ENCODE data around the gene AK5.
"Not testable (repeated sequence)": the region's sequence is repeated elsewhere in the genome, so short reads cannot be mapped to it uniquely, and the experiment has no call there.

AK5 gene

GRCh38 chr1:77463216-77463615 lies 181.4 kb downstream of the AK5 start:
- DNase-seq = no peak

GRCh38 chr1:77465139-77465538 lies 183.3 kb downstream of the AK5 start:
- DNase-seq = no peak

- DNase-seq = no peak
Measured at GRCh38 chr1:77465922-77466321, 184.1 kb downstream of the AK5 start.

- no peak for DNase-seq
Measured at GRCh38 chr1:77467021-77467595, 185.3 kb downstream of the AK5 start.

- DNase-seq = no peak
Measured at GRCh38 chr1:77467741-77468140, 185.9 kb downstream of the AK5 start.

GRCh38 chr1:77468257-77468948 lies 186.6 kb downstream of the AK5 start:
- DNase-seq = no peak

GRCh38 chr1:77468949-77469710 lies 187.3 kb downstream of the AK5 start:
- no peak for DNase-seq

- DNase-seq = no peak
Measured at GRCh38 chr1:77471691-77472090, 189.9 kb downstream of the AK5 start.

- DNase-seq = no peak
Measured at GRCh38 chr1:77473690-77474089, 191.9 kb downstream of the AK5 start.

GRCh38 chr1:77475641-77476040 lies 193.8 kb downstream of the AK5 start:
- DNase-seq = no peak

GRCh38 chr1:77476475-77476874 lies 194.7 kb downstream of the AK5 start:
- DNase-seq = no peak

- DNase-seq = no peak
Measured at GRCh38 chr1:77484334-77484733, 202.5 kb downstream of the AK5 start.

- no peak for DNase-seq
Measured at GRCh38 chr1:77484926-77485325, 203.1 kb downstream of the AK5 start.

- DNase-seq = no peak
Measured at GRCh38 chr1:77487631-77488030, 205.8 kb downstream of the AK5 start.

GRCh38 chr1:77489910-77490309 lies 208.1 kb downstream of the AK5 start:
- no peak for DNase-seq

GRCh38 chr1:77494026-77494425 lies 212.2 kb downstream of the AK5 start:
- DNase-seq = no peak

GRCh38 chr1:77498918-77499317 lies 217.1 kb downstream of the AK5 start:
- DNase-seq = no peak

GRCh38 chr1:77499466-77499865 lies 217.6 kb downstream of the AK5 start:
- no peak for DNase-seq

- no peak for DNase-seq
Measured at GRCh38 chr1:77504986-77505385, 223.2 kb downstream of the AK5 start.

GRCh38 chr1:77506771-77507170 lies 225.0 kb downstream of the AK5 start:
- no peak for DNase-seq

- DNase-seq = no peak
Measured at GRCh38 chr1:77509051-77509492, 227.3 kb downstream of the AK5 start.

GRCh38 chr1:77509898-77510297 lies 228.1 kb downstream of the AK5 start:
- no peak for DNase-seq

- no peak for DNase-seq
Measured at GRCh38 chr1:77511440-77511840, 229.6 kb downstream of the AK5 start.

GRCh38 chr1:77512650-77513049 lies 230.8 kb downstream of the AK5 start:
- DNase-seq = not testable (repeated sequence)
